AG09319 (cell line): ENCODE measurements around the gene EIPR1.

Experiments used
- DNase-seq: peaks from one replicate; pipeline ENCODE4 v3.0.0-alpha.2; 2010; ENCODE audit warnings: low read depth; ENCODE audit errors: extremely low read depth
- CTCF ChIP-seq: IDR thresholded peaks from 2 replicates; pipeline ENCODE4 v1.5.1; 2011; ENCODE audit warnings: low read depth, mild to moderate bottlenecking, inconsistent platforms, low read length, moderate library complexity

EIPR1 gene

GRCh38 chr2:3294069-3294468, 83.5 kb downstream of the EIPR1 start:
- no peak for DNase-seq
- no peak for TF ChIP-seq CTCF

- no peak for DNase-seq
- no peak for TF ChIP-seq CTCF
Measured at GRCh38 chr2:3293221-3293620, 84.4 kb downstream of the EIPR1 start.

GRCh38 chr2:3292416-3292815, 85.2 kb downstream of the EIPR1 start:
- no peak for DNase-seq
- TF ChIP-seq CTCF, result no peak

- no peak for TF ChIP-seq CTCF
- DNase-seq, result no peak
Measured at GRCh38 chr2:3291750-3292149, 85.9 kb downstream of the EIPR1 start.

GRCh38 chr2:3291113-3291512, 86.5 kb downstream of the EIPR1 start:
- no peak for TF ChIP-seq CTCF
- DNase-seq, result no peak

- TF ChIP-seq CTCF, result no peak
- DNase-seq, result no peak
Measured at GRCh38 chr2:3290655-3291054, 87.0 kb downstream of the EIPR1 start.

GRCh38 chr2:3289971-3290370, 87.6 kb downstream of the EIPR1 start:
- no peak for TF ChIP-seq CTCF
- no peak for DNase-seq
